Kidney (tissue), 14 donors: Measurements from ENCODE around the gene WIPF1. TPM values are rescaled to one million over a fixed set of nuclear protein-coding genes. Genes with fewer than 3 reads are reported as not detected.

Experiments
- DNase-seq, 5 donors: peaks; one replicate each; pipeline ENCODE4 v3.0.0-alpha.2; 2013 to 2020
- FAIRE-seq: peaks from 2 replicates; lab custom pipeline; 2012; peaks lifted over from hg19 to GRCh38; lab: Jason Lieb, UNC
- H3K27ac ChIP-seq, 2 donors: one replicate each; pipeline ENCODE4 v1.7.0; 2013; ENCODE audit warnings: low read depth in 2 of 2, low read length in 2 of 2, inconsistent platforms in 1 of 2
- H3K27me3 ChIP-seq: one replicate; pipeline ENCODE4 v1.7.1; 2013; ENCODE audit warnings: low read length, inconsistent platforms; ENCODE audit not compliant: control insufficient read depth, insufficient read depth
- H3K36me3 ChIP-seq, 3 donors: one replicate each; pipeline versions ENCODE4 v1.7.0 to v1.7.1; 2013; ENCODE audit warnings: low read length in 3 of 3, control low read depth in 1 of 3, inconsistent platforms in 1 of 3; ENCODE audit not compliant: insufficient read depth in 3 of 3, control insufficient read depth in 2 of 3
- H3K4me1 ChIP-seq, 3 donors: one replicate each; pipeline versions ENCODE4 v1.7.0 to v1.7.1; 2013; ENCODE audit warnings: low read length in 3 of 3, inconsistent platforms in 1 of 3, low read depth in 1 of 3; ENCODE audit not compliant: control insufficient read depth in 2 of 3, insufficient read depth in 2 of 3
- H3K4me3 ChIP-seq, 3 donors: one replicate each; pipeline versions ENCODE4 v1.7.0 to v1.8.1; 2013; ENCODE audit warnings: low read length in 3 of 3, control low read depth in 1 of 3, inconsistent platforms in 1 of 3
- H3K9ac ChIP-seq, 3 donors: one replicate each; pipeline versions ENCODE4 v1.7.0 to v1.7.1; 2013; ENCODE audit warnings: low read length in 3 of 3, control low read depth in 1 of 3, inconsistent platforms in 1 of 3
- H3K9me3 ChIP-seq, 3 donors: one replicate each; pipeline versions ENCODE4 v1.7.0 to v1.7.1; 2013; ENCODE audit warnings: low read length in 3 of 3, control low read depth in 1 of 3, inconsistent platforms in 1 of 3; ENCODE audit not compliant: control insufficient read depth in 2 of 3, insufficient read depth in 1 of 3
- intact Hi-C: fragments of 100-400 bp; cut with DNase I; formaldehyde crosslinking; loops from one replicate; pipeline ENCODE4 v1.11.1; 2022
- polyA plus RNA-seq: library from polyadenylated mRNA; stranded (reverse); fragments of 350-450 nt; fragmentation: Illumina TruSeq; extraction: RNeasy Lipid Tissue Mini Kit (QIAGEN cat#74804); gene quantifications from one replicate; pipeline ENCODE4 v1.2.3, GENCODE V29; 2014; ENCODE audit warnings: low read depth, low replicate concordance; ENCODE audit not compliant: insufficient read depth
- total RNA-seq: library from RNA; stranded (reverse); fragmentation: NEBNext Ultra II Directional; extraction: Animal tissue kit (Norgen Biotek cat#: 25700); gene quantifications from one replicate; pipeline ENCODE4 v1.2.1, GENCODE V29; 2021
- TF ChIP-seq, protein P1 (sequence below): IDR thresholded peaks from 3 replicates; pipeline ENCODE4 v1.5.1; 2012; ENCODE audit warnings: mild to moderate bottlenecking, moderate library complexity, borderline replicate concordance; ENCODE audit not compliant: insufficient read depth; ENCODE audit errors: extremely low read depth
- donor health status: control.
- donor health status: control.
- donor health status: control.
- donor health status: control.
- donor health status: control.
- donor health status: DM: yes; HTN: yes; CAD: no.
- donor health status: Normal renal cell carcinoma (clear cell type).

Gene WIPF1
- total and polyA plus RNA-seq, 2 donors from 2014 or later = 11.7 to 55.0 TPM

DNA sequence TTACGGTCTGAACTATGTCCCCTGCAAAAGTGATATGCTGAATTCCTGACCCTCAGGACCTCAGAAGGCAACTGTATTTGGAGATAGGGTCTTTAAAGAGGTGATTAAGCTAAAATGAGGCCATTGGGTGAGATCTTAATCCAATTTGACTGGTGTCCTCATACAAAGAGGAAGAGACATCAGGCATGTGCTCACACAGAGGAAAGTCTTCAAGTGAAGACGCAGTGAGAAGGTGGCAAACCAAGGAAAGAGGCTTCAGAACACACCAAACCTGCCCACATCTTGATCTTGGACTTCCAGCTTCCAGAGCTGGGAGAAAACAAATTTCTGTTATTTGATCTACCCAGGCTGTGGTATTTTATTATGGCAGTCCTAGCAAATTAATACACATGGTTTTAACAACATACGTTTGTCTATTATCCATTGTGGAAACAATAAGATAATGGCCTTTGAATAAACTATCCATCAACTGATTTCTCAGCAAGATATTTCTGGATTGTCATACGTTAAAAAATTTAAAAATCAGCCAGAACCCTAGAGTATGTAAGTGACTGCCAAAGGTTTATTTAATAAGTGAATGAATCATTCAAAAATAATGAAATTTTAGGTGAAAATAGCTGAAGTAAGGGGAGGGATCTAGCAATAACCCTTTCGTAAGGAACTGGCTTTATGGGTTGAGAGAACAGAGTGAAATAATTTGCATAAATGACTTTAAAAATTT lies 6.5 kb downstream of the WIPF1 start:
- DNase-seq (no peak), FAIRE-seq (no peak)
- H3K9ac ChIP-seq = no peak overlapping the region
- no peaks in the 10 kb centered on the region for H3K9me3 ChIP-seq
- H3K36me3 ChIP-seq = no peaks in the 10 kb centered on the region
- H3K27me3 ChIP-seq = no peaks in the 10 kb centered on the region
- intact Hi-C loops = no loop called here
- TF ChIP-seq, protein P1, sequence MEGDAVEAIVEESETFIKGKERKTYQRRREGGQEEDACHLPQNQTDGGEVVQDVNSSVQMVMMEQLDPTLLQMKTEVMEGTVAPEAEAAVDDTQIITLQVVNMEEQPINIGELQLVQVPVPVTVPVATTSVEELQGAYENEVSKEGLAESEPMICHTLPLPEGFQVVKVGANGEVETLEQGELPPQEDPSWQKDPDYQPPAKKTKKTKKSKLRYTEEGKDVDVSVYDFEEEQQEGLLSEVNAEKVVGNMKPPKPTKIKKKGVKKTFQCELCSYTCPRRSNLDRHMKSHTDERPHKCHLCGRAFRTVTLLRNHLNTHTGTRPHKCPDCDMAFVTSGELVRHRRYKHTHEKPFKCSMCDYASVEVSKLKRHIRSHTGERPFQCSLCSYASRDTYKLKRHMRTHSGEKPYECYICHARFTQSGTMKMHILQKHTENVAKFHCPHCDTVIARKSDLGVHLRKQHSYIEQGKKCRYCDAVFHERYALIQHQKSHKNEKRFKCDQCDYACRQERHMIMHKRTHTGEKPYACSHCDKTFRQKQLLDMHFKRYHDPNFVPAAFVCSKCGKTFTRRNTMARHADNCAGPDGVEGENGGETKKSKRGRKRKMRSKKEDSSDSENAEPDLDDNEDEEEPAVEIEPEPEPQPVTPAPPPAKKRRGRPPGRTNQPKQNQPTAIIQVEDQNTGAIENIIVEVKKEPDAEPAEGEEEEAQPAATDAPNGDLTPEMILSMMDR = no peak
- H3K4me1 ChIP-seq = peaks cover 0 to 14% (median 2%) of the 10 kb centered on the region in 3 donors
- no peak overlapping the region for H3K27ac ChIP-seq
- H3K4me3 ChIP-seq = no peak overlapping the region

GRCh38 chr2:174590346-174590745 lies 7.3 kb downstream of the WIPF1 start:
- TF ChIP-seq, protein P1 = no peak
- Histone ChIP-seq H3K9me3 (no peaks in the 10 kb centered on the region), H3K4me1 (peaks cover 0 to 14% (median 2%) of the 10 kb centered on the region in 3 donors), H3K27me3 (no peaks in the 10 kb centered on the region), H3K9ac (no peak overlapping the region), H3K27ac (no peak overlapping the region), H3K4me3 (no peak overlapping the region), H3K36me3 (no peaks in the 10 kb centered on the region)
- no peak for FAIRE-seq
- DNase-seq = no peak
- intact Hi-C loops = no loop called here

GRCh38 chr2:174589334-174589733 lies 8.3 kb downstream of the WIPF1 start:
- Histone ChIP-seq H3K9me3 (no peaks in the 10 kb centered on the region), H3K27me3 (no peaks in the 10 kb centered on the region), H3K27ac (no peak overlapping the region), H3K9ac (no peak overlapping the region), H3K4me1 (peaks cover 0 to 14% (median 2%) of the 10 kb centered on the region in 3 donors), H3K4me3 (no peak overlapping the region), H3K36me3 (peaks cover 0 to 3% (median under 1%) of the 10 kb centered on the region in 3 donors)
- intact Hi-C loops = no loop called here
- FAIRE-seq (no peak), DNase-seq (no peak)
- TF ChIP-seq, protein P1 = no peak
